Fibroblast of lung (primary cell): Measurements from ENCODE around the gene HRH3.

Source experiments
- EZH2 ChIP-seq: IDR thresholded peaks from 2 replicates; pipeline ENCODE4 v1.5.1; 2012; ENCODE audit warnings: low read length, control low read depth, mild to moderate bottlenecking; ENCODE audit errors: missing control alignments
- TF ChIP-seq, protein P1 (sequence below), 2 donors: IDR thresholded peaks in 1 of 2; conservative IDR thresholded peaks in 1 of 2; 1 replicate in 1 of 2; 2 replicates in 1 of 2; pipeline ENCODE4 v1.5.1; 2011 to 2012; ENCODE audit warnings: low read length in 2 of 2, control low read depth in 1 of 2, inconsistent platforms in 1 of 2, low read depth in 1 of 2, mild to moderate bottlenecking in 1 of 2

DNA sequence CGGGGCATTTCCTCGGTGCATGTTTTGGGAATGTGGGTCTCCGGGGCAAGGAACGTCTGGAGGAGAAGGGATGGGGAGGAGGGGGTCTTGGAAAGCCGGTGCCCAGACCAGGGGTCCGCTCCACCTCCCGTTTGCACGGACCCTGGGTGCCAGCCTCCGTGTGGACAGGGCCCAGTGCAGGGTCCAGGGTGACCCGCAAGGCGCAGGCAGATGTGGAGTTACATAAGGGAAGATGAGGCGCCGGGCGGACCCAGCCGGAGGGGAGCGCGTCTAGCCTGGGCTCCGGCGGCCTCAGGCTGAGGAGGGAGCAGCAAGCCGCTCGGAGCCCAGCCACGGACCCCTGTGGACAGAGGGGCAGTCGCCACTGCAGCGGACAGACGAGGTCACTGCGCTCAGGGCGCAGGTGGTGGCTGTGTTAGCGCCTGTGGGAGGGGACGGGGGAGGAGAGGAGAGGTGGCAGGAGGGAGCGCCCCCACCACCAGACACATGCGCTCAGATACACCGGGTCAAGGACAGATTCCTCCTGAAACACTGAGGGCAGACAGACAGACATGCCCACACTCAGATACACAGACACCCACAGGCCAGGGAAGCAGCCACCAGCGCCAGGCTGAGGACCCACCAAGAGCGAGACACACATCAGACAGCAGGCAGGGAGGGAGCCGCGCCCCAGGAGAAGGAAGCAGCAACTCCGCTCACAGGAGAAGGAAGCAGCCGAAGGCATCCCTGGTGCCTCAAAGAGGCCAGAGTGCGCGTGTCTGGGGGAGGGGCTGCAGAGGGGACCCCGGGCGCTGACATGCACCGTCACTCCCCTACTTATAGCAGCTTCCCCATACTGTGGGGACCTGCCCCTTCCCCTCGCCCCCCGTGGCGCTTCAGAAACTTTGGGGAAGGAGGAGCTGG is 839 bp upstream of the HRH3 start:
- TF ChIP-seq, protein P1, sequence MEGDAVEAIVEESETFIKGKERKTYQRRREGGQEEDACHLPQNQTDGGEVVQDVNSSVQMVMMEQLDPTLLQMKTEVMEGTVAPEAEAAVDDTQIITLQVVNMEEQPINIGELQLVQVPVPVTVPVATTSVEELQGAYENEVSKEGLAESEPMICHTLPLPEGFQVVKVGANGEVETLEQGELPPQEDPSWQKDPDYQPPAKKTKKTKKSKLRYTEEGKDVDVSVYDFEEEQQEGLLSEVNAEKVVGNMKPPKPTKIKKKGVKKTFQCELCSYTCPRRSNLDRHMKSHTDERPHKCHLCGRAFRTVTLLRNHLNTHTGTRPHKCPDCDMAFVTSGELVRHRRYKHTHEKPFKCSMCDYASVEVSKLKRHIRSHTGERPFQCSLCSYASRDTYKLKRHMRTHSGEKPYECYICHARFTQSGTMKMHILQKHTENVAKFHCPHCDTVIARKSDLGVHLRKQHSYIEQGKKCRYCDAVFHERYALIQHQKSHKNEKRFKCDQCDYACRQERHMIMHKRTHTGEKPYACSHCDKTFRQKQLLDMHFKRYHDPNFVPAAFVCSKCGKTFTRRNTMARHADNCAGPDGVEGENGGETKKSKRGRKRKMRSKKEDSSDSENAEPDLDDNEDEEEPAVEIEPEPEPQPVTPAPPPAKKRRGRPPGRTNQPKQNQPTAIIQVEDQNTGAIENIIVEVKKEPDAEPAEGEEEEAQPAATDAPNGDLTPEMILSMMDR (conservative IDR thresholded peaks at IDR 0.05 in 1 of 2, IDR thresholded peaks at IDR 0.05 in 1 of 2; ENCODE audit: low read depth in 1 of 2, low read length in 2 of 2) = no peak
- no peak for TF ChIP-seq EZH2
